Activated CD4-positive, CD25-positive, alpha-beta regulatory T cell treated with anti-CD3 and anti-CD28 coated beads, Interleukin-2, amount 50 U/mL, for 72 hours (primary cell): ENCODE measurements around the gene GAP43.

Experiments used
- DNase-seq: peaks from one replicate; pipeline ENCODE4 v3.0.0; 2021

The GAP43 gene, protein sequence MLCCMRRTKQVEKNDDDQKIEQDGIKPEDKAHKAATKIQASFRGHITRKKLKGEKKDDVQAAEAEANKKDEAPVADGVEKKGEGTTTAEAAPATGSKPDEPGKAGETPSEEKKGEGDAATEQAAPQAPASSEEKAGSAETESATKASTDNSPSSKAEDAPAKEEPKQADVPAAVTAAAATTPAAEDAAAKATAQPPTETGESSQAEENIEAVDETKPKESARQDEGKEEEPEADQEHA

DNA sequence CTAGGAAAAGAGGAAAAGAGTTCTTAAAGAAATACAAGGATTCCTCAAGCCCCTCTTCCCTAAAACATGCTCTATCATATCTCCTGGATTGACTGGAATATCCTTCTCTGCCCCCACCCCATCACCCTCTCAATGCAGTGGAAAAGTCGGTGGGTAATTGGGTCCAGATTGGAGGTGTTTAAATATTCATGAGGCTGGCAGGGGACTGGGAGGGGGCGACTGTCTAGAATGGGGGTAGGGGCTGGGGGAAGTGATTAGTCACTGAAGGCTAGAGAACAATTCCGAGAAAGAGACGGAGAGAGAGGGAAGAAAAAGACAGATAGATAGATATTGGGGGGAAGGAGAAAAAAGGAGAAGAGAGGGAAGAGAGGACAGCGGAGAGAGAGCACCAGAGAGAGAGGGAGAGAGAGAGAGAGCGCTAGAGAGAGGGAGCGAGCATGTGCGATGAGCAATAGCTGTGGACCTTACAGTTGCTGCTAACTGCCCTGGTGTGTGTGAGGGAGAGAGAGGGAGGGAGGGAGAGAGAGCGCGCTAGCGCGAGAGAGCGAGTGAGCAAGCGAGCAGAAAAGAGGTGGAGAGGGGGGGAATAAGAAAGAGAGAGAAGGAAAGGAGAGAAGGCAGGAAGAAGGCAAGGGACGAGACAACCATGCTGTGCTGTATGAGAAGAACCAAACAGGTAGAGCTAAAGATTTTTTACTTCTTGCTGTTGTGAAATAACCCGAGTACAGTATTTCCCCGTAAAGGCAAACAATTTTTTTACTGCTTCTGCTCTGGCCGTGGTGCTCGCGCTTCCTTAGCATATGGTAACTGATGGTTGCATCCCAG, at the start of gene GAP43:
TSS of gene GAP43 (plus strand) at position 467 of the 825 bp plus-strand sequence. CDS start at position 647, 180 bp downstream.
- no peak for DNase-seq

DNA sequence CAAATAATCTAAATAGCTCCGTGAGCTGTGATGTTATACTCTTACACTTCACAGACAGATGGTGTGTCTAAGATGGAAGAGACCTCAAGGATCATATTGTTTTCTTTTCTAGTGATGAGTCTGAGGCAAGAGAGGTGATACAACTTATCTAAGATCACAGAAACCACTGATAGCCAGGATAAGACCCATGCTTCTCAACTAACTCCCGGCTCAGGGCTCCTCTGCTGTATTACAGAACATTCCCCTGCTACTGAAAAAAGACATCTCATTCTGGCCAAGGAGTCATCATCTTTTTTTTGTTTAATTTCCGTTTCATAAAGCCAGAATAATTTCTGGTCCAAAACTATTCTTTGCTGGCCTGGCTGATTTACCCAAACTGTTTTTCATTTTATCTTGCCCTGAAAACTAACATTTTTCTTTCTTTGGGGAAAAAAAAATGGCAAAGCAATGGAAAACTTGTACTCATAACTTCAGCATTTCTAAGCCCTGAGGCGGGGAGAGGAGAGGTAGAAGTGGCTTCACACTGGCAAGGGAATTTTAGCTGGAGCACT, 46.9 kb upstream of the GAP43 start:
- DNase-seq: no peak

DNA sequence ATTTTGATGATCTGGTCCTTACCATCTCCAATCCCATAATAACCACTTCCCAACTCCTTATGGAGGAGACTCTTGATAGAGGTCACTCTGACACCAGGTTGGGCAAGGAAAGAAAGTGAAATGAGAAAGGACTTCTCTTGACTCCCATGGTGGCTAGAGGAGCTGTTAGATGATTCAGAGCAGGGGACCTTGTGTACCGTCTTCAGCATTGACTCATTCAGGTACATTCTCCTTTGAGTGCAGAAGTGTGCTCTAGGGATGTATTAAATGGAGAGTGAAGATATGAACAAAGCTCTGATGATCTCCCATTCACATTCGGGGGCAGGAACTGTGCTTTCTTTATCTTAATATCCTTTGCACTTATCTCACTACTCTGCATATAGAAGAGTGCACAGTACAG, 46.3 kb upstream of the GAP43 start:
- no peak for DNase-seq

DNA sequence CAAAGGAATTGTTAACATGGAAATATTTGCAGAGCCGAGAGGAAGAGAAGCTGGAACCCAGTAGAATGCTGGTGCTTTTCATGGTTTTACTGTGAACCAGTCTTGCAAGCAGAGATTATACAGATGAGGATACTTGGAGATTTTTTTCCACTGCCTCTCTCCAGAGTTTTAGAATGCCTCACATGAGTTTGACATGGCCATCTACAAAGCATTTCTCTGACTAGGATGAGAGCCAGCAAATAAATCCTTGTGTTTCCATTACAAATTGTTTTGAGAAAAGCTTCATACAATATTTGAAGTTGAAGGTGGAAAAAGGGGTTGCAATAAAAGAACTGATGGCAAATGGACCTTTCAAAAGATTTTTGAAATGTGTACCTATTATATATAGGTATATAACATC, 45.0 kb upstream of the GAP43 start:
- no peak for DNase-seq

DNA sequence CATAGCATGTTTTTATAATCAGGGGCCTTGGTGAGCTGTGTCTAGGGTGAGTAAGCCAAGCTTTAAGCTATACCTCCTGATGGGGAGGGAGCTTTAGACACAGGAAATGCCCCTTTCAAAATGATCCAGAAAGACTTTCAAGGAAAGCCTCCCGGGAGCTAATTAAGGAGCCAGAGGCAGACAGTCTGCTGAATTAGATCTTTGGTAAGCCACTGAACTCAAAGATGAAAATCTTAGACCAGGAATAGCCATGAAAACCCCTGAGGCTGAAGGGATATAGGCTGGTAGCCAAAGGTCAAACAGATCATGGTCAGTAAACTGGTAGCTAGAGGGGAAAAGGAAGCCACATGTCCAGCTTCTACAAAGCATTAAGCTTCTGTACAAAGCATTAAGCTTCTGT, 42.7 kb upstream of the GAP43 start:
- no peak for DNase-seq

DNA sequence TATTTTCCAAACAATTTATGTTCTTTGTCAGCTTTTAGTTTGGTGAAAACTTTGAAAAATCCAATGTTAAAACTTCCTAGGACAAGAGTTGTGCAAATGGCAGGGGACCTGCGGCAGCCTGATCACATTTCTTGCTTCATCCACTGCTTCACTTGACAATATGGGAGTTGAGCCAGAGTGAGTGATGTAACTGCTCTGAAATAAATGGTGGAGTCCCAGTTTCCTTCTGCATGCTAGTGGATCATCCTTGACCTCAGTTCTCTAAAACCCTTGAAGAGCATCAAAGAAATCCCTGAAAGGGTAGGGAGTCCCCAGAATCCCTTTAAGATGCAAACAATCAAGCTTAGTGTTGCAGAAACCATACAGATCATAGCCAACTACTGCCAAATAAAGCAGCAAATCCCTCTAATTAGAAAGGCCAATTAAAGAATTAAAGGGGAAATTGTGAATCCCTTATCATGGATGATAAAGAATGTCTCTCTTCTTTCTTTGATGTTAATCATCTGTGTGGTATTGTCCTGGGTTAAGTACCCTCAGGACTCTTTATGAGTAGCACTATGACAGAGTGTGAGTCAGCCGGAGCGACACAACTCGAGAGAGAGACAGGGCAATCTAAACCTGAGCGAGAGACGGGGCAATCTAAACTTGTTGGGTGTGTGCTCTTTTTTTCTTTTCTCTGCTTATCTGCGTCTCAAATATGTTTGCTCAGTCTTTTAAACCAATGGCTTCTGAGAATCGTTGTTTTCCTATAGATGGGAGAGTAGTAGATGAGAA, 41.8 kb upstream of the GAP43 start:
- DNase-seq: no peak

DNA sequence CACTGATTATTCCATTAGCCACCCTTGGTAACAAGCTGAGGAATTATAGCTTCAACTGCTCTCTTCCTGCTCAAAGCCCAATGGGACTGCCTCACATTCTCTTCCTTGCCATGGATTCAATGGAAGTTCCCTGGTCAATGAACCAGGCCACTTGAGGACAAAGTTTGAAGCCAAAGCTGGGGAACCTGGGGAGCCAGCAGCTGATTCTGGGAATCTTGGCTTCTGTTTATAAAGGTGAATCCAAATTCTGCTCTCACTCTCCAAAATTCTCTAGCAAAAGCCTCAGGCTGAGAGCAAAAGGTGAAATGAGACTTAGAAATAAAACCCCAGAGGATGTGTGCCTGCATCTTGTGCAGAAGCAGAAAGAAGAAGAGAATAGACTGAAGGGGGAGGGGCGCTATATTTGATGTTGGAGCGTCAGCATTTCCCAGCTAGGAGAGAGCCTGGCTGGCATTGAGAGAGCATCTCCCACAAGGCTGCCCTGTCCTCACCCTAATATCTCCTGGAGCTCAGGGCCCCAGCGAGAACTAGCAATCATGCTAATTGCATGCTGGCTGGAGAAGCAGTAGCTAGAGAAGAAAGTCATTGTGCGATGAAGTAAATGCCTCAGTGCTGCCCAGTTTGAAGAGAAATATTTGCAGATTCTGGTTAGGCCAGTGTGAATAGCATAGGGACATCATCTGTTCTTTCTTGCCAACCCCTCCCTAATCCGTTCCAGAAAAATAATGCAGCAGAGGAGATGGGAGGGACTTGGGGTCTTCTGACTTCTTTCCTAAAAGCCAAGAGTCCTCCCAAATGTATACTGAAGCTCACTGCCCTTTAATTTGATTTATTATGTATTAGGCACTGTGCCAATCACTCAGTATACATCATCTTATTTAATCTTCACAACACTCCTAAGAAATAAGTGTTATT, 34.9 kb upstream of the GAP43 start:
- DNase-seq: no peak

DNA sequence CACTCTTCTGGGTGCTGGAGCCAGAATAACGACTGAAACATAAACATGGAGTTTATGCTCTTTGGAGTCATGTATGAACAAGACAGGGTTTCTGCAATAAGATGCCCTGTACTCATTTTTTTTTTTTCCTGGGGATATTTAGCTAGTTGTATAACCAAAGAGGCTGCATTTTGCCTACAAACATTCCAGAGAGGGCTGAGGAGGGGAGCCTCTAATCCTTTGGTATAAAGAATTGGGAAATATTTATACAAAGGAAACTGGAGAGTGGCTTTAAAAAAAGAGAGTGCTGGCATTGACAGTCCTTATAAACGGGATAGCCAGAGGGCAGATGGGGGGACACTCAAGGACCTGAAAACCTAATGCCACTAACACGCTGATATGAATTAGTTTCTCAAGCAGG, 32.4 kb upstream of the GAP43 start:
- DNase-seq: no peak

DNA sequence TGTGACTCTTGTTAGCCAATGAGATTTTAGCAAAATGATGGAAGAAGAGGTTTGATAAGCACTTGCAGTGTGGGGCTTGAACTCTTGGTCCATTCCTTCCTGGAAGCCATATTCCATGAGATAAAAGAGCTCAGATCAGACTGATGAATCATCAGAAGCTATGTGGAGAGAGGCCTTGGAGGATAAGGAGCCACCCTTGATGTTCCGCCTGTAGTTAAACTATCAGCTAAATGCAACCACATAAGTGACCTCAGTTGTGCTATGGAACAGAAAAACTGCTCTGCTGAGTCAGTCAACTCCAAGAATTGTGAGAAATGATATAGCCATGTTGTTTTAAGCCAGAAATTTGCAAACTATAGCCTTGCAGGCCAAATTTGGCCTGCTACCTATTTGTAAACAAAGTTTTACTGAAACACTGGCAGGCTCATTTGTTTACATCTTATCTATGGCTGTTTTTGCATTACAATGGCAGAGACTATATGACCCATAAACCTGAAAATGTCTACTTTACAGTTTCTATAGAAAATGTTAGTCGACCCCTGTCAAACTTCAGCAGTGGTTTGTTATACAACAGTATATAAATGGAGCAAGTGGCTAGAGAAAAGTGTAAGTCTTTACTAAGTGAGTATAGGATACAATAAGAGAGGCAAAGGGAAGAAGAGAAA, 27.6 kb upstream of the GAP43 start:
- DNase-seq: no peak

DNA sequence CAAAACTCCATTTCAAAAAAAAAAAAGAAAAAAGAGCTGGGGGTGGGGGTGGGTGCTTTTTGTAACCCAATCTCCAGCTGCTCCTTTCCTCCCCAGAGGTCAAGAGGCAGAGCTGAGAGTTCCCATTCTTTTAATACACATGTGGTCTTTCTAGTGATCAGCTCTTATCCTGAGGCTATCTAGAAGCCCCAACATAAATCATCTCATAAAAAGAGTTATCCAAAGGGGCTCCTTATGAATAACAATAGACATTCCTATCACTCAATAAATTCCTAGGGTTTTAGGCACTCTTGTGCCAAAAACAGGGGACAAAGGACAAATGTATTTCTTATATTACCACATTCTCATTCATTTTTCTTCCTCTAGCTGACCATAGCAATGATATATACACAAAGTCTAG, 25.1 kb upstream of the GAP43 start:
- DNase-seq: no peak

DNA sequence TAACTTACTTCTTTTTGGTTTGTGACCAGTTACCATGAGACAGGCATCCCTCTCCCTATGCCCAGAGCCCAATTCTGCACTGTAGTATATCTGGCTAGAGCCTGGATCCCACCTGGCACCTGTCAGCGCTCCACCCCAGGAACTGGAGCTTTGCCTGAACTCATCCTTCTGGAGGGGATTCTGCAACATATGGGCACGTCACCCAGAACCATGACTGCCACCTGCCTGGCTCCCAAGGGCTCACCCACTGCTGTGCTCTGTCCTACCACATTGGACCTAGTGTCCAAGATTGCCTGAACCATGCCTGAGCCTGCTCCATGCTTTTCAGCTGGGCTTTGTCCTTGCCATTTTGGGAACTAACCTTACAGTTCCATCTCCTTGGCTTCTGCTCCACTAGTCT, 21.1 kb upstream of the GAP43 start:
- DNase-seq: no peak

DNA sequence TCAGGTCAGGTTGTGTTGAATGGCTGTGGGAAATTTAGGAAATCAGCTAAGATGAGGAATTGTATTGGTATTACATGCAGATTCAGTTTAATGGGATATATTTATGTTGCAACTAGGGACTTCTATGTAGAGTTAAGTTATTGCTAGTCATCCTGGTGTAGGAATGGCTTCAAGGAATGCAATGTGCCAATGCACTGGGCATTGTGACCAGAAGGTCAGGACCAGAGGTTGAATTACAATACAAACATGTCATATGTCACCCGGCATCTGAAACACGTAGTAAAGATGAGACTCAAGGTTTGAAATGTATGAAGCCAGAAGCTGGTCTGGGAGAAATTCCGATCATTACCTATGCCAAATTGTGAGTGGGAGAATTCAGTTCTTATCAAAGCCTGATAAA, 11.7 kb upstream of the GAP43 start:
- DNase-seq: no peak

DNA sequence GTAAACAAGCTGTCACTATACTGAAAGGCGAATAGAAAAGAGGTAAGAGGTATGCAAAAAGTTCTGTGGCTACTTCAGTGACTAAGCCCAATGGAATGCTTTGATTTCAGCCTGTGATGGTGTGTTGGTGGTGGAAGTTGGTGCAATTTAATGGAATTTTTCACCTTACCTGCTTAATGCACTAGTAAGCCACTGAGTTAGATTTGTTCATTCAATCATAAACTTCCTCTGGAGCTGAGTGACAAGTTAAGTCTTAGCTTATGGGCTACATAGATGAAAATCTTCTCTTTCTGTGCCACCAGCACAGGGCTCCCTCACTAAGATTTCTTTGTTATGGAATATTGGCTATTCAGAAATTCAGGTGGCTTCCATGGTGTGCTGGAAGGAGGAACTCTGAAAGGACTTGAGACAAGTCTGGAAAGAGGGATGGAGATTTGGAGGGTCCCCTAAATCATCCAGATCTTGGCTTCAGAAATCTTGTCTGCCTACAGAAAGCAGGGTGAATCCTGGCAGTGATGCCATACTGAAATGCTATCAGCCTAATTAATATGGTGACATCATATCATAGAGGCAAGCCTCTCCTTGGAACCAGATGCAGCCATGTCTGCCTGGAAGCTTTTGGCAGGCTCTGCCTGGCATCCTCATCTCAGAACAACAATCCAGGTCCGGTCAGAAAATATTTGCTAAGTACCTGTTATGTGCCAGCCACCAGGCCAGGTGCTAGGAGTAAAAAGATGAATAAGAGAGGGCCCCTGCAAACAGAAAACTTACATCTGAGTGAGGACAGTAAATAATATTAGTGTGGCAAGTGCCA, 8.1 kb upstream of the GAP43 start:
- DNase-seq: no peak

DNA sequence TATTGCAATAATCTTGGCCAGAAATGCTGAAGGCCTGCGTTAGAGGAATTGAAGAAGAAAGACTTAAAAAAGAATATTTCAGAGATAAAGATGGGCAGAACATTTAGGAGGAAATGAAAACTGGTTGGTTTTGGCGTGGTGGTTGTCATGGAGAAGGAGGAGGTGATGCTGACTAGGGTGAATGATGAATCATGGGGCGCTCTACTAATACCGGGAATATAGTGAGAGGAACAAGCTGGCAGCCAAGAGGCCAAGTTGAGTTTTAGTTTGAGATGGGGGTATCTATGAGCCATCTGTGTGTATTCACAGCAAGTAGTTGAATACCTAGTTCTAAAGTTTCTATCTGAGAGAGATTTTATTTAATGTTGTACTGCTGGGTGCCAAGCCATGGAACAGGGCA, 6.8 kb upstream of the GAP43 start:
- no peak for DNase-seq

DNA sequence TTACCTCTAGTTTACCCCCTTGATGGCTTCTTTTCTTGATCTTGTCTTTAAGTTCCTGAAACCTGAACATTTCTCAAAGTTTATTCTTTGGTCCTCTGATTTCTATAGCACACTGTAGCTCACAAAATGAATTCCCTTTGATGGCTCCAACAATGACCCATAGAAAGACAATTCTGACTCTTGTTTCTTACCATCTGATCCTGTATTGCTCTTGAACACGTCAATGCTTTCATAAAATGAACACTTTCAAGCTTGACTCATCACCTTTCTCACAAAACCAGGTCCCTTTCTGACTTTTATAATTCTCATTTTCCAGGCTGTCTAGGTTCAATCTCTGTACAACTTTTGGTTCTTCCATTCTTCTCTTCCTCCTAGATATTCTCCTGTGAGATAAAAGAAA, 5.7 kb upstream of the GAP43 start:
- no peak for DNase-seq

DNA sequence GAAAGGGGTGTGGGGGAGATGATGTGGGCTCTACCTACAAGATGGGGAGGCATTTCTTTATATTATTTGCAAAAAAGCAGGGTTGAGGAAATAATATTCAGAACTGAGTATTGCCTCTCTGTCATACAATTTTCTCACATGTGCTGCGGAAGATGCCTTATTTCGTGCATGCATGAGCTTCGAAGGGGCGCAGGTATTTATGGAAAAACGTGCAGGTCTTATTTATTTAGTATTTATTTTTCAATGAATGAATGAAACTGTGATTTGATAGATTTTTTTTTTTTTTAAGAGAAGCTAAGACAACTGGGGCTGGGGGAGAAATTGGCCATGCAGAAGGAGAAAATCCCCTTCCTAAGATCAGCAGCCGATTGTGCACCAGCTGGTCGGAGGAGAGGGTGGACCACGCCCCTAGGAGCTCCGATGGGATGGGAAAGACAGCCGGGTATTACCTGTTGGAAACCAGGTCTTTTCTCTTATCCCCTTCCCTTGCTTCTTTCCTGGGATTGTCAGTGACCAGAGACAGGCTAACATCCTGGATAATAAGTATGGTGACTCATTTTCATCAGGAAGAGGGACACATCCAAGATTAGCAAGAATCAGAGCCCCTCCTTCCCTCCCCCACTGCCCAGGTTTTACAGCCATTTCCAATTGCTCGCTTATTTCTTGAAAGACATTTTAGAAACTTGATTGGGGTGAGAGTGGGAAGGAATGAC, 875 bp downstream of the GAP43 start:
- DNase-seq: no peak

DNA sequence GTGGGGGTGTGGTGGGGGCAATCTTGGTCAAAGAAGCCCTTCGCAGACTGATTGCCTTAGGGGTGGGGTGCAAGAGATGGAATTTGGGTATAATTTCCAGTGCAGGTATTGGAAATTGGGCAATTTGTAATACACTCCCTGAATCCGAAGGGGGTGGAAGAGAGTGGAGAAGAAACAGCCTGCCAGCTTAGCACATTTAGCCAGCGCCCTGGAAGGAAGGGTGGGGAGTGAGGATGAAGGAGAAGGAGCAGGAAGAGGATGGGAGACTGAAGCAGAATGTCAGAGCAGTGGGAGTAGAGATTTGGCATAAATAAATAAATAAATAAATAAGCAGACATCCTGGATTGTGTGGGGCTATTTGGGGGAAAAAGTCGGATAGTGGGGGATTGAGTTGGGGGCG, 1.6 kb downstream of the GAP43 start:
- no peak for DNase-seq

DNA sequence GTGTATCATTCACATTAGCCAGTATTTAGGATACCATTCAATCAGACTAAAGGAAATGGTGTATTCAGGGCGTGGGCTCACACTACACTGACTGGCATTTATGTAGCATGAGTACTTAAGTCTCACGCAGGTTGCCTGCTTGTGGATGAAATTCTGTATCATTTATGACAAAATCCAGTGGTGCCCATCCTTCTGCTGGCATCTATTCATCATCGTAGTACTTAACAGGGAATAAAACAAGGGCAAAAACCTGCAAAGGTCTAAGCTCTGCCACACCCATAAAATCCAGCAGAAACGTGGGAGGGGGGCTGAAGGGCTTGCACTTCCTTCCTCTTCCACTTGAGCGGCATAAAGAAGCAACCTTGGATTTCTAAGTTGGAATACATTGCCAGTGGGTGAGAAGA, 2.7 kb downstream of the GAP43 start:
- no peak for DNase-seq

DNA sequence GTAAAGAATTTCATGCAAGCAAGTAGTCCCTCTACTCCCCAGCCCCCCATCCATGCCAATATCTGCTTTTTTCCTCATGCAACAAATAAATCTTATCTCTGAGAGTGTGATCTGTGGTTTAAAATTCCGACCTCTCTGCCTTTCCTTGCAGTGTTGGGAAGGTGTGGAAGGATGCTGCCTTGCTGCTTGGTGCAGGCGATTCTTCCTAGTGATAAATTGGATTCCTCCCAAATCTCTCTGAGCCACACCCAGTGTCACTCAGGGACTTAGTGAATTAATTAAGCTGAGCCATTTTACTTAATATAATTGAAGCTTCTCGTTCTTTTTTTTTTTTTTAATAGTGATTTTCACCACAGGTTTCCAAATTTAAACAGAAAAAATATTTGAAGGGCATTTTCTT, 3.4 kb downstream of the GAP43 start:
- DNase-seq: no peak
